HG02938 (cell line): ENCODE data around the gene NAA80.
"Not testable (repeated sequence)": the region's sequence is repeated elsewhere in the genome, so short reads cannot be mapped to it uniquely, and the experiment has no call there.

Experiments
- ATAC-seq: cut with Tn5 transposase; IDR thresholded peaks from one replicate; pipeline ENCODE4 v1.9.1; 2021; ENCODE audit warnings: mild to moderate bottlenecking, moderate library complexity; ENCODE audit not compliant: unreplicated experiment

Gene NAA80

DNA sequence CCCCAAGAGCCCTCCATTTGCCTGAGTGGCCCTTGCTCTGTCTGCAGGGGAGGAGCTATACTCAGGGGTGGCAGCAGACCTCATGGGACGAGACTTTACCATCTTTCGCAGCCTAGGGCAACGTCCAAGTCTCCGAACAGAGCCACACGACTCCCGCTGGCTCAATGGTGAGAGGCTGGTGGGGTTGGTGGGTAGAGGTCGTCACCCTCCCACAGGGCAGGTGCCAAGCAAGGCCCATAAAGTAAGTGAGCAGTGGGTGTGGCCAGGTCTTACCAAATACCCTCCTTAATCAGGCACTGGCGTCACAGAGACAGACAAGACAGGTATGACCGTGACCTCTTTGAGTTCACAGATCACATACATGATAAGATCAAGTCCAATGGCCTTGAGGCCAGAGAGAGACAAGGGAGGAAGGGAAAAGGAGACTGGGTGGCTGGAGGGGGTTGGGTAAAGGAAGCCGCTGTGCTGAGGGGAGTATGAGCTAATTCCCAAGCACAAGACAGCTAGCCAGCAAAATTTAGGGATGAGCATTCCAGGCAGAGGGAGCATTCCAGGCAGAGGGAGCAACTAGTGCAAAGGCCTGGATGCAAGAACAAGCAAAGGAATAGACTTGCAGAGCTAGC lies 27.8 kb downstream of the NAA80 start:
- ATAC-seq = no peak

- no peak for ATAC-seq
Observed at GRCh38 chr3:50270422-50271224, 28.6 kb downstream of the NAA80 start.

DNA sequence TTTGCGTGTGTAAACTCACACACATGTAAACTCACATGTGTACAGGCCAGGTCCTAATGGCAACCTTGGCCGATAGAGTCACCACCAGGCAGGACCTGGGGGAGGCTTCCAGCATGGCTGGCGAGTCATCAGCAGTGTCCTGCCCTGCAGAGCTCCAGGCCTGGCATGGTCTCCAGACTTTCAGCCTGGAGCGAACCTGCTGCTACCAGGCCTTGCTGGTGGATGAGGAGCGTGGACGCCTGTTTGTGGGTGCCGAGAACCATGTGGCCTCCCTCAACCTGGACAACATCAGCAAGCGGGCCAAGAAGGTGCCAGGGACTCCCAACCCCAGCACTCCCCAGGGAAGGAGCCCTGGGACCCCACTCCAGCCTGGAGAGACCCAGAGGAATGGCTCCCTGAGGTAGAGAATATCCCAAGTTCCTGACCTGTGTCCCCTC lies 29.2 kb downstream of the NAA80 start:
- no peak for ATAC-seq

DNA sequence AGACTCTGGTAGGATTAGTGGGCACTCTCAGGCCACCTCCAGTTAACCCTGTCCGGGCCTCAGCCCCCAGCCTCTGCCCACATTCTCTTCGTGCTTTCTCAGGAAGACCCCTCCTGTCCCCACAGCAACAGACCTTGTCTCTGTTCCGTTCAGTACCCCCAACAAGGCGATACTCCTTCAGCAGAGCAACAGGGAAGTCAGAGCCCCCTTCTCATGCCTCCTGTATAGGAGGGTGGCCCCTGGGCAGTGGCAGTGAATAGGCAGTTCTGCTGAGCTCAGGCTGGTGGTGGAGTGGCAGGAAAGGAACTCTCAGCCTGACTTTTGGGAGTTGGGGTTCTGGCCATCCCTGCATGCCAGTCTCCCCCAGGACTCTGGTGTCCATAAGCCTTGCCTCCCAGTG lies 29.7 kb downstream of the NAA80 start:
- ATAC-seq = no peak

DNA sequence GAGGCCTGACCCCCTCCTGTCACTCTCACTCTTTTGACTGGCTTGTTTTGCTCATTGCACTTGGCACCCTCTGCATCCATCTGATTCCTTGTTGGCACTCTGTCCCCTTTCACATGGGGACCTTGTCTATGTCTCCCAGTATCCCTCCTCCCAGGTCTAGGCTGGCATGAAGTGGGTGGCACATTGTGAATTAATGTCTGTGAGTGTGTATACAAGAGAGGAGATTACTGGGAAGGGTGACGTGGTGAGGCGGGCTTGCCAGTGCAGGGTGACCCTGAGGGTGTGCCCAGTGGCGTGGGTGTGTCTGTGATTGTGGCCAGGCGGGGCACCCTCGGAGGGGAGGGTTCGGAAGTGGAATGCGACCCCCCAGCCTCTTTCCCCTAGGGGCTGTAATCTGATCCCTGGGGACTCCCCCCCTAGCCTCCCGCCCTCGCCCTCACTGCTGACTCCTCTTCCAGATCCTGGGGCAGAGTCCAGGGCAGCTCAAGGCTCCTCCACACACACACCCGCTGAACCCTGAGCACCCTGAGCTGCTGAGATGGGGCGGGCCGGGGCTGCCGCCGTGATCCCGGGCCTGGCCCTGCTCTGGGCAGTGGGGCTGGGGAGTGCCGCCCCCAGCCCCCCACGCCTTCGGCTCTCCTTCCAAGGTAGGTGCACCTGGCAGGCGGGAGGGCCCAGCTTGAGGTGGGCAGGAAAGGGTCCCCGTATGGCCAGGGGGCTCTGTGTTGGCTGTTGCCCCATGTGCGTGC lies 30.3 kb downstream of the NAA80 start, which contains the start of gene SEMA3B:
TSS of gene SEMA3B (plus strand) at position 445 of the 749 bp plus-strand sequence. CDS start at position 539, 94 bp downstream.
- ATAC-seq = no peak

- no peak for ATAC-seq
Observed at GRCh38 chr3:50268276-50268675, 30.9 kb downstream of the NAA80 start.

DNA sequence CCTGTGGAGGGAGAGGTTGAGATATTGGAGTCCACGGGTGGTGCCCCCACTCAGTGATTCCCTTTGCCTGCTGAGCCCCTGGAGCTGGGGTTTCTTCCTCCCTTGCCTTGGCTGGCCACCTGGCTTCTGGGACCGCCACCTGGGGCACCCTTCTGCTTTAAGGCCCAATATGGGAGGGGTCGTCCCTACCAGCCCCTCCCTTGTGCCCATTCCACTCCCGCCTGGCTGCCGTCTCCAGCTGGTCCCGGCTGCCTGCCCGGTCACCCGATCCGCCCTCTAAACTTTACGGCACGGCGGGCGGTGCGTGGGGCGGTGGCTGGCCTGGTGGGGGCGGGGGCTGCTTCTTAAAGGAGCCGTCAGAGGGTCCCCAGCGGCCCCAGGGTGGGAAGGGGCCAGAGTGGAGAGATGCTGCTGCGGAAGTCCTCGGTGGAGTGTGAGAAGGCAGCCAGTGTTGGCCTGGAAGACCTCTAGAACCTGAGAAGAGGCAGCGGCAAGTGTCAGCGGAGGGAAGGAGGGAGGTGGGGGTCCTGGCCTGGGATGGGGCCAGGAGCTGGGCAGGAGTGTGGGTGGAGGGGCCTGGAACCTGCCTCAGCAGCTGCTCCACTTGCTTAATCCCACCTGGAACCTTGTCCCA lies 31.8 kb downstream of the NAA80 start:
- no peak for ATAC-seq

- no peak for ATAC-seq
Observed at GRCh38 chr3:50266836-50267235, 32.4 kb downstream of the NAA80 start.

- ATAC-seq = no peak
Observed at GRCh38 chr3:50266017-50266416, 33.2 kb downstream of the NAA80 start.

DNA sequence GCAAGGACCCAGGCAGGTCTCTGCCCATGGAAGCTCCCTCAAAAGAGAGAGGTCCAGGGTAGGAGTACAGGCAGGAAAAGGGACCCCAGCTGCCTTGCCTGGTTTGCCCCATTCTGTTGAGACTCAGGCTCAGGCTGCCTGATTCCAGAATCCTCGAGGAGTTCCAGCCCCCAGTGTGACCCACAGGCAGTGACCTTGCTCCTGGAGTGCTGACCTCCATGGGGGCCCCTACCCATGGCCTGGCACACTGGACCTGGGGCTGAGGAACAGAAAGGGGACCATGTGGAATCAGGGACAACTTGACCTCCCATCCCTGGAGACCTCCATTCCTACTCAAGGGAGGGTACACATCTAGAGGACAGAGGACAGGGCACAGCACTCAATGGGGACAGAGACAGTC lies 33.6 kb downstream of the NAA80 start:
- no peak for ATAC-seq

GRCh38 chr3:50264964-50265485 lies 34.2 kb downstream of the NAA80 start:
- no peak for ATAC-seq

DNA sequence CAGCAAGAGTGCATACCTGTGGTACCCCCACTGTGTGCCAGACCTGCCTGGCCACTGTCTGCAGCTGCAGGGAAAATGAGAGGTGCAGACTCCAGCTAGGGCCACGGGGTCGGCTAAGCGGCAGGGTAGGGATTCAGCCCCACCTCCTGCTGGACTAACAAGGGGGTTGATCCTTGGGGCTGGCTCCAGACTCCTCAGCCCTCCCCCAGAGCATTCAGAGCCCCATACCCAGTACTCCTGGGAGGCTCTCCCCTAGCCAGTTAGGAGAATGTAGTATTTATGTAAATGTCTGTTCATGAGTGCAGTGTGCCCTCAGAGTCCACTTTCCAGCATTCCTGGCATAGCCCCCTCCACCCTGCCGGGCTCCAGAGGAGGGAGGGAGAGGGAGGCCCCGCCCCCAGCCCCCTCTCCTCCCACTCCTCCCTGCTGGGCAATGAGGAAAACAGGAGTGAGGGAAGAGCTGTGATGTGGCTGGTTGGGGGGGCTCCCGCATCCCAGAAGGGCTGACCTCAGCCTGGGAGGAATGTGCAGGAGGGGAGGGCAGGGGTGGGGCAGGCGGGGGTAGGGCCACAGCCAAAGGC lies 34.7 kb downstream of the NAA80 start:
- ATAC-seq = no peak

DNA sequence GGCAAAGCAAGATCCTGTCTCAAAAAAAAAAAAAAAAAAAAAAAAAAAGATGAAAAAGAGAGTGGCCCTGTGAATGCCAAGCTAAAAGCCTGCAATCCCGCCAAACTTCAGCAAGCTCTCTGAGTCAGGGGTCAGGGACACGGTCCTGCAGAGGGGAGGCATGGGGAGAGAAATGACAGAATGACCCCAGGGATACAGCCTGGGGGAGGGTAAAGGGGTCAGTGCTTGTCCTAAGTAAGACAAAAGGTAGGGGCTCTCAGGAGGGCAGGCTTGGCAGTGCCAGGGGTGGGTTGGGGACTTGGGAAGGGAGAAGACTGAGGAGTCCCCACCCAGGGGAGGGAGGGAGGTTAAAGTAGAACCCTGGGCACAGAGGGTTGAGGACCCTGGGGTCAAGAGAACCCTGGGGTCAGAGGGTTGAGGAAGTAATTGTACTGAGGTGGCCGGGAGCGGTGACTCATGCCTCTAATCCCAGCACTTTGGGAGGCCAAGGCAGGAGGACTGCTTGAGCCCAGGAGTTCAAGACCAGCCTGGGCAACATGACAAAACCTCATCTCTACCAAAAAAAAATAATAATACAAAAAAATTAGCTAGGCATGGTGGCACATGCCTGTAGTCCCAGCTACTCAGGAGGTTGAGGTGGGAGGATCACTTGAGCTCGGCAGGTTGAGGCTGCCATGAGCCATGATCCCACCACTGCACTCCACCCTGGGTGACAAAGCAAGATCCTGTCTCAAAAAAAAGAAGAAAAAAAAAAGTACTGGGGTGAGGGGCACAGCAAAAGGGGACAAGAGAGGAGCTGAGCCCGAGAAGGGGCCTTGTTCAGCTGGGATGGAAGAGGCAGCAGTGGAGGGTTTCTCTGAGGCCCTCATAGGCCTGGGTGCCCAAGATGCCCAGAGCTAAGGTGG lies 35.5 kb downstream of the NAA80 start:
- ATAC-seq = no peak

- no peak for ATAC-seq
Observed at GRCh38 chr3:50262778-50263177, 36.4 kb downstream of the NAA80 start.

GRCh38 chr3:50262200-50262599 lies 37.0 kb downstream of the NAA80 start:
- not testable (repeated sequence) for ATAC-seq

GRCh38 chr3:50261505-50261904 lies 37.7 kb downstream of the NAA80 start:
- no peak for ATAC-seq

GRCh38 chr3:50260942-50261441 lies 38.2 kb downstream of the NAA80 start:
- no peak for ATAC-seq

DNA sequence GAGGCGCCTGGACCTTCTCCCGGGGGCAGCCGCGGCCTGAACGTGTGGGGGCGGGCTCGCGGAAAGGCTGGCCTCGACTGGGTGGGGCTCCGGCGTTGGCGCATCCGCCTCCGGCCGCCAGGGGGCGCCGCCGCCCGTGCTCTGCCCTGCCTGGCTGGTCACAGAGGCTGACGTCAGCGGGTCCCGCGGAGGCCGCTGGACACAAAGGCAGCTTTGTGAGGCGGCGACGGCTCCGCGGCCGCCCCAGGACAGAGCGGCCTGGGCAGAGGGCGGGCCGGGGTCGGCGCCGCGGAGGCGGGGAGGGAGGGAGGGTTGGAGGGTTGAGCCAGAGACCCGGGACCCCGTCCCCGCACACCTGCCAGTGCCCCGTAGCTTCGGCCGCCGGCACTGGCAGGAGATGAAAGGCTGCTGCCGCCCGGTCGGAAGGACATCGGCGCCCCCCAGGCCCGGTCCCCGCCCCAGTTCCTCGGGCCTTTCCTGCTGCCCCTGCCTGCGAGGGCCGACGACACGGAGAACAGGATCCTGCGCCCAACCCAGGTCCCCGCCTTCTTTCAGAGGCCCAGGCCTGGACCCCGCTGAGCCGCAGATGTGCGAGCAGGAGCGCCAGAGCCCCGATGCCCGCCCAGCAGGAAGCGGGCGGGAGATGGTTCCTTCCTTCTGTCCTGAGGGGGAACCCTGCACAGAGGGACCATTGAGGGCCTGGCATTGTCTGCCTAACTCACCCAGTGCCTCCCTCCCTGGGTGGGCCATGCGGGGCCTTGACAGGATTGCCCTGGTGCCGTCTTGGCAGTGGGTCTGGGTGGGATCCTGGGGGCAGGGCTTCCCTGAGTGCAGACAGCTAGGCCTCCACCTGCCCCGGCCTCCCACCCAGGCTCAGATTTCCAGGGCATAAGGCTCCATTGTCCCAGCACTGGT lies 38.9 kb downstream of the NAA80 start:
- peak; percentile 69 for ATAC-seq
